Activated CD4-positive, alpha-beta T cell treated with anti-CD3 and anti-CD28 coated beads, Interleukin-2, amount 50 U/mL, for 1 hour (primary cell): ENCODE data around the gene RALGDS.
"Not testable (repeated sequence)": the region's sequence is repeated elsewhere in the genome, so short reads cannot be mapped to it uniquely, and the experiment has no call there.

Source experiments
- DNase-seq: peaks from one replicate; pipeline ENCODE4 v3.0.0-alpha.2; 2020

Gene RALGDS

GRCh38 chr9:133121198-133121914 is at the start of gene RALGDS:
TSS of gene RALGDS (minus strand) at chr9:133121240. CDS start at chr9:133121154, 86 bp downstream.
- DNase-seq: peak; percentile 92

- no peak for DNase-seq
Measured at GRCh38 chr9:133170716-133171115, 49.7 kb upstream of the RALGDS start.

- not testable (repeated sequence) for DNase-seq
Measured at GRCh38 chr9:133169687-133170086, 48.6 kb upstream of the RALGDS start.

GRCh38 chr9:133169102-133169501 is 48.1 kb upstream of the RALGDS start:
- DNase-seq: no peak

DNA sequence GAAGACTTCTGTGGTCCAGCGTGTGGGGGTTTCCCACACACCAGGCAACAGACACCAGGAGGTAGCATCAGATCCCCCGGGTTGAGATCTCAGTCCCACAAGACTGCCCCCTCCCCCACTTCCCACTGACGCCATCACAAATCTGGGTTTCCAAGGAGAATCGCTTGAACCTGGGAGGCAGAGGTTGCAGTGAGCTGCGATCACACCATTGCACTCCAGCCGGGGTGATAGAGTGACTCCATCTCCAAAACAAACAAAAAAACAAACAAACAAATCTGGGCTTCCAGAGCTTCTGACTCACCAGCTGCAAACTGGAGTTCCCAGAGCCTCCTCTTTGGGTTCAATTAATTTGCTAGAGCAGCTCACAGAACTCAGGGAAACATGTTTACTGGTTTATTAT is 47.4 kb upstream of the RALGDS start:
- no peak for DNase-seq

DNA sequence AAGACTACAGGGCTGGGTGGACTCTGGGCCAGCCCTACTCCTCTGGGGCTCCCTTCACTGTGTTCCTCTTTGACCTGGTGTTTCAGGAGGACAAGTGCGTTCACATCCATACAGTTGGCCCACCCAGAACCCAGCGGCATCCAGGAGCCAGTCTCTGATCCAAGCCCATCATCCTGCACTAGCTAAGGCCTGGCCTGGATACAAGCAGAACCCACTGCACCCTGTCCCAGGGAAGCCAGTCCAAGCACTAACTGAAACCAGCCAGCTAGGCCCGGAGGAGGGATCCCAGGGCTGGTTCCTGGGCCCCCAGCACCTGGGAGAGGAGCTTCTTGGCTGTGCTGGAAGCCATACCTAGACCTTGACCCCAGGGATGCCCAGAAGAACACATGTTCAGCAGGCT is 46.7 kb upstream of the RALGDS start:
- no peak for DNase-seq

GRCh38 chr9:133167096-133167730 is 46.2 kb upstream of the RALGDS start:
- no peak for DNase-seq

DNA sequence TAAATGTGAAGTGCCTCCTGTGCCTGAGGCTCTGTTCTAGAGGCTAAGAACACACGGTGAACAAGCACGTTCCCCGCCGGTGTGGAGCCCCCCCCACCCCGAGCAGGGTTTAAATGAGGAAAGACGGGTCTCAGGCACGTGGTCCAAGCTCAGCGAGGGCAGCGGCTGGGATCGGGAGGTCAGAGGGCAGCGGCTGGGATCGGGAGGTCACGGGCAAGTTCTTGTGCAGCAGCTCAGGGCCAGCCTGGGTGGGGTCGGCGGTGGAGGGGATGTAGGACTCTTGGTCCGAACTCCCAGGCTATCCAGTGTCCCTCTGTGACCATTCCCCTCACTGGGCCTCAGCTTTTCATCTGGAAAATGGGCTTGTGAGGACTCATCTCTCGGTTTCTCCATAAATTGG is 45.4 kb upstream of the RALGDS start:
- no peak for DNase-seq

DNA sequence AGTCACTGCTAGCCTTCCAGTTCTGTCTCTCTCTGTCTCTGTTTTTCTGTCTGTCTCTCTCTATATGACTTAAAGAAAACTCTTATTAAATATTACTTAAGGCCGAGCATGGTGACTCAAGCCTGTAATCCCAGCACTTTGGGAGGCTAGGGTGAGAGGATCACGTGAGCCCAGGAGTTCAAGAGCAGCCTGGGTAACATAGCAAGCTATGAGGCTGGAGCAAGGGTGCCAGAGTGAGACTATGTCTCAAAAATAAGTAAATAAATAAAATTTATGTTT is 44.4 kb upstream of the RALGDS start:
- DNase-seq: no peak

DNA sequence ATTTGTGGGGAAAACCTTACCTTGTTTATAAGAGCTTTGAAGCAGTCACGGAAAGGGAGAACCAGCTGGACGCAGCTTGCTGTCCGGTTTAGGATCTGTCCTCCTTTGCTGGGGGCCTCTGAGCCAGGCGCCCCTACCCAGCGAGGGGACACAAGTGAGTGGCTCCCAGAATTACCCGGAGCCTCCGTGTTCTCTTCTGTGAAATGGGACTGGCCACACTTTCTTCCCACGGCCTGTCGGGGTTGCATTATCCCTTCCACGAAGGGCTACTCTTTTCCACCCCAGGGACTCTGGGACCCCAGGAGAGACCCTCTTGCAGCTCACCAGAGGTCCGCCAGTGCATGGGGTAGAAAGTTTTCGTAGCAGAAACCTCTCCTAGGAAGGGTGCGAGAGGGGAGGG is 43.2 kb upstream of the RALGDS start:
- no peak for DNase-seq

GRCh38 chr9:133163504-133164172 is 42.6 kb upstream of the RALGDS start, which contains the start of gene GBGT1:
TSS of gene GBGT1 (minus strand) at chr9:133163914. CDS start at chr9:133162412, 1,502 bp downstream.
- no peak for DNase-seq

GRCh38 chr9:133162861-133163503 is 41.9 kb upstream of the RALGDS start:
- DNase-seq: no peak

DNA sequence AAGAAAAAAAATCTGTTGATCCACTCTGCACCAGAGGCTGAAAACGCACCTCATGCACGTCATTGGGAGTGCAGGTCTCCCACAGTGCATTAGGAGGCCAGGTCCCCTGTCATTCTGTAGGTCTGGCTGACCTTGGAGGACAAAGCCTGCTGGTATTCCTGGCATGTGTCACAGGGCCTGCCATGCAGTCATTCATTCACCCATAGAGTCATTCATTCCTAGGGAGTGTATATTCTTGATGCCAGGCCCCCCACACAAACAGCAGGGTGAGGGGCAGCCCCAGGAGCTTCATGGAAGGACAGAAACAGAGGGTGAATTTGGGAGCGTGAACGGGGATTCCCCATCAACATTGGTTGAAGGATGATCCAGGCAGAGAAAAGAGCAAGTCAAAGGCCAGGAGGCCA is 40.5 kb upstream of the RALGDS start:
- no peak for DNase-seq

DNA sequence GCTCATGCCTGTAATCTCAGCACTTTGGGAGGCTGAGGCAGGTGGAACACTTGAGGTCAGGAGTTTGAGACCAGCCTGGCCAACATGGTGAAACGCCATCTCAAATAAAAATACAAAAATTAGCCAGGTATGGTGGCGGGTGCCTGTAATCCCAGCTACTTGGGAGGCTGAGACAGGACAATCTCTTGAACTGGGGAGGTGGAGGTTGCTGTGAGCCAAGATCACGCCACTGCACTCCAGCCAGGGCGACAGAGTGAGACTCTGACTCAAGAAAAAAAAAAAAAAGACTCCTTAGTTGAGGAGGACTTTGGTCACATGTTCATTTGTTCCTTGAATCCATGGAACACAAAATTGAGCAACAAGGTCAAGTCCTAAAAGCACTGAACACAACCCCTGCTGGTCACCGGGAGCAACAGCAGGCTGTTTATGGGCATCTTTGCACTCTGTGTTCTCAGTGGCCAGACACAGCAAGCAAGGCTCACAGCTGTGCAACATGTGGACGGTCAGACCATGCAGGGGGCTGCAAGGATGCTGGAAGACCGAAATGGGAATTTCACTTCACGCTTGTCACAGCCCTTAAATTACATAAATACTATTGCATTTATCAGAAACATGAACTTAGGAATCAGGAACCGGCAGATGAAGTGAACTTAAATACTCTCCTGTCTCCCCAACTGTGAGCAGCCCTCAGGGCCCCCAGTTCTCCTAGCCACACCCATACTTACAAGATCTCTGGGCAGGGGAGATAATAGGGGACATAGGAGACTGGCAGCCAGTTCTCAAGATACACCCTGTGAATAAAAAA is 39.9 kb upstream of the RALGDS start:
- peak; percentile 39 for DNase-seq

GRCh38 chr9:133158695-133159094 is 37.7 kb upstream of the RALGDS start:
- no peak for DNase-seq

DNA sequence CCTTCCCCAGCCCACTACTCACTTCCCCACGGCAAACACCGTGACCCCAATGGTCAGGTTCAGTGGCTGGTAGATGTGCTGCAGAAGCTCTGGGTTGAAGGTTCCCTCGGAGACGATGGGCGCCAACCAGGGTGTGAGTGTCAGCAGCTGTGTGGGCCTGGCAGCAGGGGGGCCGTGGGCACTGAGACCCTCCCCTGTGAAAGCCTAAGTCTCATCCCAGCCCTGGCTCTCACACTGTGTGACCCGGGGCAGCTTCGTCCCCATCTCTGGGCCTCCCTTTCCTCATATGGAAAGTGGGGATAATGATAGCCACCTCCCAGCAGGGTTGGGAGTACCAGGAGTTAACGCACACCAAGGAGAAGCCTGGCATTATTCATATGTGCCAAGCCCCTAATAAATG is 34.1 kb upstream of the RALGDS start:
- no peak for DNase-seq

GRCh38 chr9:133154097-133154989 is 33.3 kb upstream of the RALGDS start:
- DNase-seq: no peak

GRCh38 chr9:133153227-133154096 is 32.4 kb upstream of the RALGDS start:
- no peak for DNase-seq

- no peak for DNase-seq
Measured at GRCh38 chr9:133151601-133152525, 30.8 kb upstream of the RALGDS start.

DNA sequence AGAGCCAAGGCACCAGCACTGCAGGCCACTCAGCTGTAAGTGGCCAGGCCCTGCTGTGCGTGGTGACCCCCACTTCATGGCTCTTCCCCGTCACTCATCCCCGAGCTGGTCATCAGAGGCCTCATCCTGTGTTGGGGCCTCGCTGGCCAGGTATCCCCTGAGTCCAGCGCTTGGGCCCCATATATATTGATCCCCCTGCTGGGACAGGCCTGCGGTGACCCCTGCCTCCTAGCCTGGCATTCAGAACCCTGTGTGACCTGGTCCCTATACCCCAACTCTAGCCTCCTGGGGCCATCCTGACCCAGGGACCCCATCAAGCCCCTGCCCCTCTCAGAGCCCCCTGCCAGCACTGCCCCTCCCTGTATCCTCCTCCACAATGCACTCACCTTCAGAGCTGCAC is 30.0 kb upstream of the RALGDS start:
- DNase-seq: no peak
